COLO668 (cell line): ENCODE data around the gene BEGAIN.

ENCODE experiments used
- DNase-seq: peaks from one replicate; lab custom pipeline; 2025; ENCODE audit not compliant: unreplicated experiment; lab: John Stamatoyannopoulos, UW

The BEGAIN gene, protein sequence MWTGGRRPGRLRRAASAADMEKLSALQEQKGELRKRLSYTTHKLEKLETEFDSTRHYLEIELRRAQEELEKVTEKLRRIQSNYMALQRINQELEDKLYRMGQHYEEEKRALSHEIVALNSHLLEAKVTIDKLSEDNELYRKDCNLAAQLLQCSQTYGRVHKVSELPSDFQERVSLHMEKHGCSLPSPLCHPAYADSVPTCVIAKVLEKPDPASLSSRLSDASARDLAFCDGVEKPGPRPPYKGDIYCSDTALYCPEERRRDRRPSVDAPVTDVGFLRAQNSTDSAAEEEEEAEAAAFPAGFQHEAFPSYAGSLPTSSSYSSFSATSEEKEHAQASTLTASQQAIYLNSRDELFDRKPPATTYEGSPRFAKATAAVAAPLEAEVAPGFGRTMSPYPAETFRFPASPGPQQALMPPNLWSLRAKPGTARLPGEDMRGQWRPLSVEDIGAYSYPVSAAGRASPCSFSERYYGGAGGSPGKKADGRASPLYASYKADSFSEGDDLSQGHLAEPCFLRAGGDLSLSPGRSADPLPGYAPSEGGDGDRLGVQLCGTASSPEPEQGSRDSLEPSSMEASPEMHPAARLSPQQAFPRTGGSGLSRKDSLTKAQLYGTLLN

DNA sequence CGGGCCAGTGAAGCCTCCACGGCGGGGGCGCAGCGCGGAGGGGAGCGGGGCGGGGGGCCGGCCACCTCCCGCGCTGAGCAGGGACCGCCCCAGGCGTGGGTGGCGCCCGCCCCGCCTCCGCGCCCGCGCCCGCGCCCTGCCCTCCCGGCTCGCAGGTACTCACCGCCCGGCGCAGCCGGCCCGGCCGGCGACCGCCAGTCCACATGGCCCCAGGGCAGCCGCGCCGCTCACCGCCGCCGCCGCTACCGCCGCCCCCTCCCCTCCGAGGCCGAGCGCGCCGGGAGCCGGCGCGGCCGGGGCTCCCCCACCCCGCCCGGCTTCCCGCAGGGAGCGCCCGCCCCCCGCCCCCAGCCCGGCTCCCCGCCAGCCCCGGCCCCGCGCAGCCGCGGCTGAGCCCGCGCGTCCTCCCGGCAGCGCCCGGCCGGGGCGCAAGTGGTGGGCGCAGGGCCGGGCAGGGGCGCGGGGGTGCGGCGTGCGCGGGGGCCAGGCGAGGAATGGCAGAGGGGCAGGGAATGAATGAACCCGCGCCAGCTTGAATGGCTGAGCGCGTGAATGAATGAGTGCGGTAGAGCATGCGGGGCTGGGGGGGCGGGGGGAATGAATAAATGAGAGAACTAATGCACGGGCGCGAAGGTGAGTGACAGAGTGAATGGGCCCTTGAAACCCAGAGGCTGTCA is at the start of gene BEGAIN:
TSS of gene BEGAIN (minus strand) at position 332 of the 677 bp plus-strand sequence. CDS start at position 205, 127 bp downstream.
- peak; percentile 80 for DNase-seq

DNA sequence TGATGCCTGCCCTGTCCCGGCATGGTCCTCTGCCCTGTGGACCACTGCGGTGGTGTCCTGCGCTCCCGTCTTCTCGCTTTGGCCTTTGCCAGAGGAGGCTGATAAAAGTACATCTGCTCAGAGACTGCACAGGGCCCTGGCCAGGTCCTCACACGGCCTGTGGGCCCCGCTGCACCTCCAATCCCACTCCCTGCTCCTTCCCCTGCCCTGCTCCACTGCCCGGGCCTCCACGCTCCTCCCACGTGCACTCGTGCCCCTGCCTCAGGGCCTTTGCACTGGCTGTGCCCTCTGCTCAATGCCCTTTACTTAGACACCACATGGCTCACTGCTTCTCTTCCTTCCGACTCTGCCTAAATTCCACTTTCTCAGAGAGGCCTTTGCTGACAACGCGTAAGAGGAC is 49.3 kb upstream of the BEGAIN start:
- no peak for DNase-seq

DNA sequence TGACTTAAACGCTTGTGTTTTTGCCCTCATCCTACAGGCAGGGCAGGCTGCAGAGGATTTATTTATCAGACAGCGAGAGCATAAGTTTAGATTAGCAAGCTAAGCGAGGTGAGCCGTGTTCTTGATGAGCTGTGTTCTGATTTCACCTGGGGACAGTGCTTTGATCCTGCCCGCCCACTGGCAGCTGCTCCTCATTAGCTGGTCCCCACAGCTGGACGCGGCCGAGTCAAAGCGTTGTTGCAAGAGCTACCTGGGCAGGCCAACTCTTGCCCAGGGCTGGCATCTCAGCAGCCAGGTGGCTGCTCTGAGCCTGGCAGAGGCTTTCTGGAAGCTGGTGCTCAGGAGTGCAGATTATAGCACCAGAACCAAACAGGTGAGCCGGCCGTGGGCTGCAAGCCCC is 46.8 kb upstream of the BEGAIN start:
- peak; percentile 20 for DNase-seq

DNA sequence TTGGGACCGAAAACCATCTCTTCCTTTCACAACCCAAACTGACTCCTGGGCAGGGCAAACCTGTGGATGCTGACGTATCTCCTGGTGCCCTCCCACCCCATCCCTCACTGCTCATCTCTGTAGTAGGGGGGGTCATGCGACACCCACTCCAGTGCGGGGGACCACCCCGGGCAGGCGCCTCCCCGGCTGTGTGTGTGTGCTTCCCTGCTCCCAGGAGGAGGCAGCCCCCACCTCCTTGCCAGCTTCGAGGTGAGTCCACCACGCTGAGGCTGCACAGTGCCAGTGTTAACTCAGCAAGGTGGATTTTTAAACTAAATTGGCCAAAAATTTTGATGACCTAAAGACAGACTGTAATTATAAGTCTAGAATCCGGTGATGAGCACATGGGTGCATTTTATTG is 46.2 kb upstream of the BEGAIN start:
- DNase-seq = no peak

DNA sequence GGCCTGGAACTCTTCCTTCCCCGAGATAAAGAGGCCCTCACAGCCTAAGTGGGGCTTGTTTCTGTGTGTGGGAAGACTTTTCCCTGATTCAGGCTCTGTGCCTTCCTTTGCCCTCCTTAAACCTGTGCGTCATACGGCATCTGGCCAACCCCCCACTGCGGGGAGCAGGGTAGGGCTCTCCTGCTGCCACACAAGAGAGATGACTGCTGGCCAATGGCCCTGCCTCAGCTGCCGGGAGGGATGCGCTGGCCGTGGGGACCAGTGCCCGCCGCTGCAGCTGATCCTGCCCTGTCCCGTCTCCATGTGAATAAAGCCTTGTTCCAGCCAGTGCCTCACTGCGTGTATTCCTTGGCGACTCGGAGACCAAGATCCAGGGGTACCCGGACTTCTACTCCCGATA is 42.5 kb upstream of the BEGAIN start:
- DNase-seq = no peak

DNA sequence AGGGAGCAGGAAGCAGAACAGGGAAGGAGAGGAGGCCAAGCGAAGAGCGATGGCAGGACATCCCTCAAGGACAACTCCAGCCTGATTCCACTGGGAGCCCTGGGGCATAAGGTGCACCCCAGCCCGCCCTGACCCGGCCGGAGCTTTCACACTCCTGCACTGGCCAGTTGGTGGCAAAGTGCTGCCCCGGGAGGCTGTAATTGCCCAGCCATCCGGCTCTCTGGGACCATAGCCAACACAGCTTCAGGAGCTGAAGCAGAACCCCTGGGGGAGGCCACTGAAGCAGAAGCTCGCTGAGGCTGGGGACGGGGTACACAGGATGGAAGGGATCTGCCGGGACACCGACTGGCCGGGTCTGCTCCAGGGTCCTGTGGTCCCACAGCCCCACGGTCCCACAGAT is 41.9 kb upstream of the BEGAIN start:
- DNase-seq = no peak

DNA sequence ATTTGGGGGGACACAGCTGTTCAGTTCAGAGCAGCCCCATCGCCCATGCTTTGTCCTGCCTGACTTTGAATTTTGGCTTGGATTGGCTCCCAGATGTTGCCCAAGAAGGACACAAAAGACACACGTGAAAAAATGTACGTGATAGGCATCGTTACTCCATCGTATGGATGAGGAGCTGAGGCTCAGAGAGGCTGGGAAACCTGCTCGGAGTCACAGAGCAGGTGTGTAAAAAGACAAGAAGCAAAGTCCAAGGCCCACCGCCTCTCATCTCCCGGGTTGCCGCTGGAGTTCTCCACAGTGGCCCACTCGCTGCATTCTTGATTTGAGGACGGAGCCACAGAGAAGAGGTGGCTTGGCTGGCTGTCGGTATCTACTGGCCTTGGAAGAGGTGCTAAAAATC is 41.0 kb upstream of the BEGAIN start:
- DNase-seq = no peak

DNA sequence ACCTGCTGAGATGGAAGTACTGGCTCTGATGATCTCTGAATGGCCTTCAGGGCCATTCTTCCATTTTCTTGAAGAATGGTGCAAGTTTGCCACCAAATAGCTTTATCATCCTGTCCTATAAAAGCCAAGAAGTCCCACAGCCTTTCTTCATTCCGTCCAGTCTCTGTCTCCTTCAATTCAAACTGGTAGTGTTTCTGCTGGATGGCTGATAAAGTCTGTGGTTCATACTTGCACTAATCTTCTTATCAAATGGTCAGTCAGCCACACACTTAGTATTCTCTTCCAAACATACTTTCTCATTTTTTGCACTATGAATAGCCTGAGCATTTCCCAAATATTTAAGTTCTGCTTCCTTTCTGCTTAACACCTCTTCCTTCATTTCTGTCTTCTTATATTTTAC is 39.4 kb upstream of the BEGAIN start:
- DNase-seq = no peak

DNA sequence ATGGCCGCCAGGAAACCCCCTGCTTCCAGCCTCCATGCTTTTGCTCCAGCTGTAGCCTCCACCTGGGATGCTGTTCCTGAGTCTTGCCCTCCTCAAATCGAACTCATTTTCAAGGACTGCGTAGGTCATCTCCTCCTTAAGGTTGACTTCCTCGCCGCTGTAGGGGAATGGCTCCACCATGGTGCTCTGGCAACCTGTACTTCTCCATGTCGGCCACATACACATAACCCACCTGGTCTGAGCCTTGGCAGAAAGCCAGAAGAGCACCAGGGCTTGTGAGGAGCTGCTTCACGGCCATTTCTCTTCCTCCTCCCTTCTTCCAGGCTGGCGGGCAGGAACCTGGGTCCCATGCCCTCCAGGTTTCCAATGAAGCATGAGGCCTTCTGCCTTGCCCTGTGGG is 36.7 kb upstream of the BEGAIN start:
- peak; percentile 12 for DNase-seq

DNA sequence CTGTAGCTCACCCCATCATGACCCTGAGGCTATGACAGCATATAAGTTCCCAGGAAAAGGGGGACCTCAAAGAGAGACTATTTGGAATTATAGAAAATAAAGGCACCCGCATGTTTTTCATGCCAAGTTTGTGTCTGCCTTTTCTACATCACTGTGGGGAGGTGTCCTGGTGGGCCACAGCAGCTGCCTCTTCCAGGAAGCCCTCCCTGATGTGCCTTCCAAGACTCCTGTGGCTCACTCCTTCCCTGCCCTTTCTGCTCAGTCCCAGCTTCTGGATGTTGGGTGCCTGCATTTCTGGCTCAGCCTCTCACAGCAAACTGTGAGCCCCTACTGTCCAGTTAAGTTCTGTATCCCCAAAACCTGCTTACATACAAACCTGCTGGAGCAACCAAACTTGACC is 36.3 kb upstream of the BEGAIN start:
- DNase-seq = no peak

DNA sequence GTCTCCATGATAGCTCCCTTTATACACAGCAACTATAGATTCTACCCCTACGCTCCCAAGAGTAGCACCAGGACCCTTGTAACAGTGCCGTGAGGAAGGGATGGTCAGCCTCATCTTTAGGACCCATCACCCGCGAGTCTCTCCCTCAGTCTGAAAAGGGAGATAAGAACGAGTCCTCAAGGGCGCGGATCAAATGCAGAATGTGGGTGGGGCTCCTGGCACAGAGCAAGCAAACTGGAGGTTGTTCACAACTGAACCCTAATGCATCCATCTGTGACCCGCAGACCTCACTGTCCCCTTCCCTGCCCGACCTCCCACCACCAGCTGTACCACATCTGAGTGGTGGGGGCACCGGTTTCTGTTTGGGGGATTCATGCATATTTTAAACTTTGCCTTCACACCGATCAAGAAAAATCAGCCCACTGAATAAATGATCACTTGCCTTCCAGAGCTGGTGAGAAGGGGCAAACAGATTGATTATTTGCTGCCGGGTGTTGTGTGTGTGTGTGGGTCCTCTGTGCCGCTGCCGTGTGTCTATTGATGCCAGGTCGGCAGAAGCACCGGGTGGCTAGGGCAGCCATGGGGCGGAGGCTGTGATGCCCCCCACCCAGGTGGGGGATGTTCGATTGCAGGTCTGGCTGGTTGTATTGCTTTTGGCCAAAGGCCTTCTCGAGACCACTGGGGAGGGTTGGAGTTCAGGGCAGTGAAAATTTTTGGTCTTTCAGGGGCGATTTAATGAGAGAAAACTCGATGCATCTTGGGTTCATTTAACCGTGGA is 35.7 kb upstream of the BEGAIN start:
- no peak for DNase-seq

DNA sequence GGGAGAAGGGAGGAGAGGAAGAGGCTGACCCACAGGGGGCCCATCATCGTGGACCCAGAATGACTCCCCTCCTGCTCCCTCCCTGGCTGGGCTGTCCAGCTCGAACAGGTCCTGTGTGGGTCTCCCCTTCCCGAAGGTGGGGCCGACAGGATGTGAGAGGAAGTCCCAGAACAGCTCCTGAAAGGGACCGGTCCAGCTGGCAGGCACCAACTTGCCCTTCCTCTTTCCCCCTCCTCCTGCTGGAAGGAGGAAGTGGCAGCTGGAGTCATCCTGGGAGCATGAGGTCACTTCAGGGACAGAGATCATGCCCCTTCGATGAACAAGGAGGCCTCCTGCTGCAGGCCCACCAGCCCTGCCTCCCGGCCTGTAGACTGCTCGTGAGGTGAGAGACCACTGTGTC is 35.0 kb upstream of the BEGAIN start:
- DNase-seq = no peak

DNA sequence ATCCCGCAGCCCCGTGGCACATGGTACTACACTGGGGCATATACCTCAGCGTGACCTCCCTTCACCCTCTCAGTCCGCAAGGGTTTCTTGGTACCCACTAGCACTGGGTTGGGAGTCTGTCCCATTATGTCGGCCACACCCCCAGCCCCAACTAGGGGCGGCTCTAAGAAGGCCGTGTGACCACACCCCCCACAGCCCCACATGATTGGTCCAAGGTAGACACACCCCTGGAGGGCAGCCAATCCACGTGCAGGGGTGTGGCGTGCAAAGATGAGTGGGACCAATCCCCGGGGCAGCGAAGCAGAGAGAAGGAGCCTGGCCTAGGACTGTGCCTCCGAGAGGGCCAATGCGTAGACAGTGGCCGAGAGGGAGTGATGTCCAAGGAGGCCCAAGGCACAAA is 34.6 kb upstream of the BEGAIN start:
- no peak for DNase-seq

DNA sequence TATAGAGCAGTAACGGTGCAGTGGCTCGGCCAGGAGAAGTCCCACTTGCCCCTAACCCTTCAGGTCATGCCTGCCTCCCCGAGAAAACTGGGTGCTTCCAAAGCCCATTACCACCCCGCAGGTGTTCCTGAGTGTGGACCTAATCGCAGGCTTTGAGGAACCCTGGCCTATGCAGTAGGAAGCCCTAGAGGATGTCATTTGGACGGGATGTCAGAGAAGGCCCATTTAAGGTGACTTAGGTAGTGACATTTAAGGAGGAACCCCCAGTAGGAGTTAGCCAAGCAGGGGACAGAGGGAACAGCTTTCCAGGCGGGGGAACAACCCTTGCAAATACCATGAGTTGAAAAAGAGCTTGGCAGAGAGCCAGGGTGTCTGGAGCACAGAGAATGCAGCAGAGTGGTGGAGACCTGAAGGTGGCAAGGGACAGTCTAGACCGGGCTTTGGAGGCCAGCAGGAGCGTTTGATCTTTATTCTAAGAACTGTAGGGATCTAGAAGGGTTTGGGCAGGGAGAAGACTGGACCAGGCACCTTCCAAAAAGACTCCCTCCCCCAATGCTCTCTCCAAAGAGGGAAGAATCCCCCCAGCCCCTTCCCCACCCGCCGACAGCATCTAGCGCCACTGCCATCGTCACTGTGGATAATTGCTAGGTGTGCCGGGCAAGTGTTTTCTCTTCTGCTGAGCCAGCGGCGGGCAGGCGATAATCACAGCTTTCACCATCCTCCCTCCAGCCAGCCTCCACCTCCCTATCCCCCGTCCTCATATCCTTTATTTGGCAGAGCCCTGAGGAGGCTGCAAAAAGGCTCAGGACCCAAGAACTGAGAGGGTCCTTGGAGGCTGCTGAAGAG is 33.3 kb upstream of the BEGAIN start:
- DNase-seq = no peak

DNA sequence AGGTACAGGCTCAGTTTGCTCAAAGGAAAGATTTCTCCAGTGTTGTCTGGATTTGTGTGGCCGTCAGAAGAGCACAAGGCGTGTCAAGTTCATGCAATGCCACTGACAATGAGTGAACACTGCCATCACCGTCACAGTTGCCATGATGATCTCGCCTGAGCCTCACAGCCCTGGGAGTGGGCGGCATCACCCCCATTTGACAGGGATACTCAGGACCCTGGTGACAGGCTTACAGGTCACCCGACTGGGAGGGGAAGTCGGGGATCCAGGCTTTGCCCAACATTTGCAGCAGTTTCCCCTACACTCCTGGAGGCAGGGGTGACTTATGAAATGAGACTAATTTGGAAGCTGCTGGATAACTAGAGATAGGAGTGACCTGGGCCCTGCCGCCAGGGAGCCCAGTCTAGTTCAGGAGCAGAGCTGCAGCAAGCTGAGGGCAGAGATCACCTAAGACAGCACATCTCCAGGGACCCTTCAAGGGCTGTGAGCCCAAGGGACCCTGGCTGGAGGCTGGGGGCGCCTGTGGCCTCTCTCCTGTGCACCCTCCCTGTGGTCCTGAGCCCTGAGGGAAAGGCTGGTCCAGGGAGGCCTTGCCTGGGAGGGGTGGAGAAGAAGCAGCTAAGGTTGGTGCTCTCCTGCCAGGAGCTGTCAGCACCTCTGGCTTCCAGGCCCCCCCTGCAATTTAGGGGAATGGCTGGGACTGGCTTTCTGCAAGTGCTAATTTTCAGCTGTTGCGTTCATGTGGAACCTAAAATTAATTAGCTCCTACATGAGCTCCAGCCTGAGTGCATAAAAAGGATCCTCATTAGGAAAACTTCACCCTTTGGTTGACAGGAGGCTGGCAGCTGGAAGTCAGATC is 32.4 kb upstream of the BEGAIN start:
- DNase-seq = no peak

DNA sequence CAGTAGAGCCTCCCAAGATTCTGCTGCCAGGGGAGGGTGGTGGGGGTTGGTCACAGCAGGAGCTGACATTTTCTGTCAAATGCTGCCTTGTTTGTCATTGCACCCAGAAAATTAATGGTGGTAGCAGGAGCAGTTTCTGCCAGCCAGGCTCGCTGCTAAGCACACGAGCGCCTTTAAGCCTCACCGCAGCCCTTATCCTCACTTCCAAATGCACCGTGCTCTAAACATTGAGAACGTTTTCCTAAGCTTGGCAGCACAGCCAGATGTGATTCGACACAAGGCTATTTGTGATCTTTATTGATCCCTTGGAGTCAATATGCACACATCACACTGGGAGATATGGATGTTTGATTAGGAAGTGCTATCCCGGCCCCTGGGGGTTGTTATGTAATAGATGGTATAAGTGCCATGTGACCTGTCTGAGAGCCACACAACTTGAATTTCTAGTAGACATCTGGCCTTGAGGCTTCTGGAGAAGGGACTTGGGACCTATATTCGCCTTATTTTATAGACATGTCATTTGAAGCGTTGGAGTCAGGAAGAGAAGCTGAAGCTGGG is 31.6 kb upstream of the BEGAIN start:
- DNase-seq = no peak

DNA sequence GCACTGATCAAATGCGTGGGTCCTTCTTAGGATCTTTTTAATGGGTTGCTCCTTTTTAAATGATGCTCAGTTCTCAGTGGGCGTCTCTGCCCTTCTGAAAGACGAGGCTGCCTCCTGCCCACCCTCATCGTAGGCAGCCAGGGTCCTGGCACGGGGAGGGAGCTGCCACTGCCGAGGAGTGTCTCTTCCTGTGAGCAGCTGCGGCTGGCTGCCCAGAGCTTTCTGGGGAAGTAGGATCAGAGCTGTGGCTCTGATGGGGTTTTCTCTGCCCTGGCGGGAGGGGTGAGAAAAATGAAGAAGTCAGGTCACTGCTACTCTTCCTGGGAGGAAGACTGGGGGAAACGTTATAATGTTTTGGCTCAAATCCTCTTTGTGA is 31.1 kb upstream of the BEGAIN start:
- DNase-seq = no peak

DNA sequence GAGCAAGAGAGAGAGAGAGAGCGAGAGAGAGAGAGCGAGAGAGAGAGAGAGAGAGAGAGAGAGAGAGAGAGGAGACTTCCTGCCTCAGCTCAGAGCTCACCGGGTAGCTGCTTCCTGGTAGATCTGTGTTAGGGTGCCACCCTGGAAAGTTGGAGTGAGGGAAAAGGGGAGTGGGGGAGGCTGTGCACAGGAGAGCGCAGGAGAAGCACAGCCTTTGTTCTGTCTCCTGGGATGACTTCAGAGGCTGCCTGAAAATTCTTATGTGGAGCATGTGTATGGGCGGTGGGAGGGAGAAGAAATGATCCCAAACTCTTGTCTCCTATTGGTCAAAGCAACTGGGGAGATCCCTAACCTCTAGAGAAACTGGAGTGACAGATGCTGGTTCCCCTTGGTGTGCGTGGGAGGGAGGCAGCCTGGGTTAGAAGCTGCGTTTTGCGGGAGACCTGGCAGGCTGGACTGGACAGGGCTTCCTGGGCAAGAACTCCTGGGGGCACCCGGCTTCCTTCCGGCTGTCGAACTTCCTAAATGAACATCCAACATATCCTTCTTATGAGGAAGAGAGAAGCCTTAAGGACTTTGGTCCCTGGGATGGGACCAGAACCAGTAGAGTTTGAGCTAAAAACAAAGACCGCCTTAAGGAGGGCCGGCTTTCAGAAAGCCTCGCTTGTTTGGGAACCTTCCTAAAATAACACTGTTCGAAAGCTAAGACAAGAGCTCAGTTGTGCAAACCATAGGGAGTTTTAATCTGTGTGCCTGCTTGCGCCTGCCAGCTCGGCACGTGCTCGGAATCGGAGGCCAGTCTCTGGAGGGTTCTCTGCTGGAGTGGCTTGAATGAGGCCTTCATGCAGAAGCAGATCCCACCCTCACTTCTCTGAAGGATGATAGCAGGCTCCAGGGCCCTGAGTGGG is 30.4 kb upstream of the BEGAIN start:
- DNase-seq = no peak
